GM23338 (cell line): ENCODE measurements around the gene SYT12.

Experiments used
- EZH2 ChIP-seq: fragments of 200-600 bp; sonication (generic); IDR thresholded peaks from one replicate; pipeline ENCODE4 v1.8.0; 2017; ENCODE audit warnings: antibody characterized with exemption, mild to moderate bottlenecking, low read depth; ENCODE audit not compliant: unreplicated experiment
- STAT1 ChIP-seq: IDR thresholded peaks from one replicate; pipeline ENCODE4 v1.6.1; 2016; ENCODE audit warnings: antibody characterized with exemption; ENCODE audit not compliant: unreplicated experiment
- TF ChIP-seq, protein P1 (sequence below), 2 experiments: fragments of 200-600 bp in 1 of 2; sonication (generic) in 1 of 2; conservative IDR thresholded peaks; 2 replicates each; pipeline versions ENCODE4 v1.5.1 to v1.6.1; 2016 to 2017; ENCODE audit warnings: antibody characterized with exemption in 2 of 2, low read depth in 2 of 2, mild to moderate bottlenecking in 2 of 2, moderate library complexity in 1 of 2
- TF ChIP-seq, protein P2 (sequence below): IDR thresholded peaks from 2 replicates; pipeline ENCODE4 v1.6.1; 2016; ENCODE audit warnings: antibody characterized with exemption

DNA sequence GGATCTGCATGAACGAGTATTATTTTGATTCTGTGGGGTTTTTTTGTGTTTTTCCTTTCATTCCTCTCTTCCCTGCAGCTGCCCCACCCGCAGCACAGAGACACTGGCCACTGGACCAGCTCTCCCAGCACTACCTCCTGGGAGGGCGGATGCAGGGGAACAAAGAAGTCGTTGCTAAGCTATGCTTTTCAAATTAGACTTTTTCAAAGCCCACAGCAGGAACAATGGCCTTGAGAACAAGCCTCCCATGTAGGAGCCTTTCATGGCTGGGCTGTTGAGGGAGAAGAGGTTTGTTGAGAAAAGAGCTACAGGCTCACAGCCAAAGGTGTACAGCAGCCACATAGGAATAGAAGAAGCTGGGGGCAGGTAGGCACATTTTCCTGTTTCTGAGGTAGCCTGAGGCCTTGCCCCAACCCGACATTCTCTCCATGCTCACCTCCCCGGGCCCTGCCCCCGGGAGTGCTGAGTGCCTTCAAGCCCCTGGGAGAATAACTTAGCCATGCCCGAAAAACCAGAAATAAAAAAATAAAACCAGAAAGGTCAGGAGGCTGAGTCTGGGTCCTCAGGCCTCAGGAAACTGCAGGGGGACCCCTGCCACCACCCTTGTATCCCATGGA, 20.5 kb upstream of the SYT12 start:
- TF ChIP-seq STAT1 (no peak), EZH2 (no peak)
- TF ChIP-seq, protein P1, sequence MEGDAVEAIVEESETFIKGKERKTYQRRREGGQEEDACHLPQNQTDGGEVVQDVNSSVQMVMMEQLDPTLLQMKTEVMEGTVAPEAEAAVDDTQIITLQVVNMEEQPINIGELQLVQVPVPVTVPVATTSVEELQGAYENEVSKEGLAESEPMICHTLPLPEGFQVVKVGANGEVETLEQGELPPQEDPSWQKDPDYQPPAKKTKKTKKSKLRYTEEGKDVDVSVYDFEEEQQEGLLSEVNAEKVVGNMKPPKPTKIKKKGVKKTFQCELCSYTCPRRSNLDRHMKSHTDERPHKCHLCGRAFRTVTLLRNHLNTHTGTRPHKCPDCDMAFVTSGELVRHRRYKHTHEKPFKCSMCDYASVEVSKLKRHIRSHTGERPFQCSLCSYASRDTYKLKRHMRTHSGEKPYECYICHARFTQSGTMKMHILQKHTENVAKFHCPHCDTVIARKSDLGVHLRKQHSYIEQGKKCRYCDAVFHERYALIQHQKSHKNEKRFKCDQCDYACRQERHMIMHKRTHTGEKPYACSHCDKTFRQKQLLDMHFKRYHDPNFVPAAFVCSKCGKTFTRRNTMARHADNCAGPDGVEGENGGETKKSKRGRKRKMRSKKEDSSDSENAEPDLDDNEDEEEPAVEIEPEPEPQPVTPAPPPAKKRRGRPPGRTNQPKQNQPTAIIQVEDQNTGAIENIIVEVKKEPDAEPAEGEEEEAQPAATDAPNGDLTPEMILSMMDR (conservative IDR thresholded peaks at IDR 0.05; ENCODE audit: low read depth in 2 of 2) = no peak
- TF ChIP-seq, protein P2, sequence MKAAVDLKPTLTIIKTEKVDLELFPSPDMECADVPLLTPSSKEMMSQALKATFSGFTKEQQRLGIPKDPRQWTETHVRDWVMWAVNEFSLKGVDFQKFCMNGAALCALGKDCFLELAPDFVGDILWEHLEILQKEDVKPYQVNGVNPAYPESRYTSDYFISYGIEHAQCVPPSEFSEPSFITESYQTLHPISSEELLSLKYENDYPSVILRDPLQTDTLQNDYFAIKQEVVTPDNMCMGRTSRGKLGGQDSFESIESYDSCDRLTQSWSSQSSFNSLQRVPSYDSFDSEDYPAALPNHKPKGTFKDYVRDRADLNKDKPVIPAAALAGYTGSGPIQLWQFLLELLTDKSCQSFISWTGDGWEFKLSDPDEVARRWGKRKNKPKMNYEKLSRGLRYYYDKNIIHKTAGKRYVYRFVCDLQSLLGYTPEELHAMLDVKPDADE = no peak
